Measurements from ENCODE around the gene REEP3. TPM values are rescaled to one million over a fixed set of nuclear protein-coding genes. Genes with fewer than 3 reads are reported as not detected.

The REEP3 gene
- total RNA-seq, 1 donor from 2014 or later: 9.7 TPM

DNA sequence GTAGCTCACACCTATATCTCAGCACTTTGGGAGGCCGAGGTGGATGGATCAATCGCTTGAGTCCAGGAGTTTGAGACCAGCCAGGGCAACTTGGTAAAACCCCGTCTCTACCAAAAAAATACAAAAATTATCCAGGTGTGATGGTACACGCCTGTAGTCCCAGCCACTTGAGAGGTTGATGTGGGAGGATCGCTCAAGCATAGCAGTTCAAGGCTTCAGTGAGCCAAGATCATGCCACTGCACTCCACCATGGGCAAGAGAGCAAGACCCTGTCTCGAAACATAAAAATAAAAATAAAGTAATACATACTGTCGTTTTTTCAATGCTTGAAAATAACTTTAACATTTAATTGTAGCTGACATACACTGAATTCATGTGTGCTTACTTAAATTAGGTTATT, 57.3 kb downstream of the REEP3 start:
- DNase-seq (no peak), ATAC-seq (ENCODE audit: low read depth) (no peak)
- Mint-ChIP-seq H3K9me3 (no peaks in the 10 kb centered on the region), H3K4me3 (no peak overlapping the region), H3K4me1 (peaks cover 2% of the 10 kb centered on the region), H3K36me3 (ENCODE audit: low read depth) (peaks cover 10% of the 10 kb centered on the region), H3K27ac (no peak overlapping the region), H3K27me3 (no peaks in the 10 kb centered on the region)
- TF ChIP-seq, protein P1, sequence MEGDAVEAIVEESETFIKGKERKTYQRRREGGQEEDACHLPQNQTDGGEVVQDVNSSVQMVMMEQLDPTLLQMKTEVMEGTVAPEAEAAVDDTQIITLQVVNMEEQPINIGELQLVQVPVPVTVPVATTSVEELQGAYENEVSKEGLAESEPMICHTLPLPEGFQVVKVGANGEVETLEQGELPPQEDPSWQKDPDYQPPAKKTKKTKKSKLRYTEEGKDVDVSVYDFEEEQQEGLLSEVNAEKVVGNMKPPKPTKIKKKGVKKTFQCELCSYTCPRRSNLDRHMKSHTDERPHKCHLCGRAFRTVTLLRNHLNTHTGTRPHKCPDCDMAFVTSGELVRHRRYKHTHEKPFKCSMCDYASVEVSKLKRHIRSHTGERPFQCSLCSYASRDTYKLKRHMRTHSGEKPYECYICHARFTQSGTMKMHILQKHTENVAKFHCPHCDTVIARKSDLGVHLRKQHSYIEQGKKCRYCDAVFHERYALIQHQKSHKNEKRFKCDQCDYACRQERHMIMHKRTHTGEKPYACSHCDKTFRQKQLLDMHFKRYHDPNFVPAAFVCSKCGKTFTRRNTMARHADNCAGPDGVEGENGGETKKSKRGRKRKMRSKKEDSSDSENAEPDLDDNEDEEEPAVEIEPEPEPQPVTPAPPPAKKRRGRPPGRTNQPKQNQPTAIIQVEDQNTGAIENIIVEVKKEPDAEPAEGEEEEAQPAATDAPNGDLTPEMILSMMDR (IDR thresholded peaks at IDR 0.05): no peak
- CTCF ChIA-PET: no interaction called here
- POLR2A ChIA-PET: no interaction called here
- intact Hi-C loops (cut with micrococcal nuclease): no loop called here

GRCh38 chr10:63579371-63580014, 58.3 kb downstream of the REEP3 start:
- Mint-ChIP-seq H3K27me3 (no peaks in the 10 kb centered on the region), H3K4me3 (no peak overlapping the region), H3K9me3 (no peaks in the 10 kb centered on the region), H3K27ac (no peak overlapping the region), H3K4me1 (peaks cover 2% of the 10 kb centered on the region), H3K36me3 (ENCODE audit: low read depth) (peaks cover 10% of the 10 kb centered on the region)
- intact Hi-C loops (cut with micrococcal nuclease): no loop called here
- DNase-seq: no peak
- CTCF ChIA-PET: no interaction called here
- TF ChIP-seq, protein P1 (IDR thresholded peaks at IDR 0.05): no peak
- no peak for ATAC-seq (ENCODE audit: low read depth)
- POLR2A ChIA-PET: interaction anchor here (0.6 kb wide), 1 partner anchor 94 kb away, joined by 4 read pairs; no protein-coding TSS in a partner anchor

GRCh38 chr10:63582690-63583089, 61.5 kb downstream of the REEP3 start:
- H3K9me3 Mint-ChIP-seq: no peaks in the 10 kb centered on the region
- H3K4me1 Mint-ChIP-seq: peaks cover 2% of the 10 kb centered on the region
- TF ChIP-seq, protein P1 (IDR thresholded peaks at IDR 0.05): no peak
- ChIA-PET POLR2A (no interaction called here), CTCF (no interaction called here)
- H3K27me3 Mint-ChIP-seq: no peaks in the 10 kb centered on the region
- intact Hi-C loops (cut with micrococcal nuclease): no loop called here
- no peak overlapping the region for H3K27ac Mint-ChIP-seq
- H3K36me3 Mint-ChIP-seq (ENCODE audit: low read depth): peaks cover 4% of the 10 kb centered on the region
- no peak overlapping the region for H3K4me3 Mint-ChIP-seq
- ATAC-seq (ENCODE audit: low read depth) (no peak), DNase-seq (no peak)

- POLR2A ChIA-PET: no interaction called here
- TF ChIP-seq, protein P1 (IDR thresholded peaks at IDR 0.05): no peak
- DNase-seq: no peak
- CTCF ChIA-PET: no interaction called here
- no peak for ATAC-seq (ENCODE audit: low read depth)
- Mint-ChIP-seq H3K4me3 (no peak overlapping the region), H3K36me3 (ENCODE audit: low read depth) (peaks cover 4% of the 10 kb centered on the region), H3K4me1 (peaks cover 2% of the 10 kb centered on the region), H3K27ac (no peak overlapping the region), H3K27me3 (no peaks in the 10 kb centered on the region), H3K9me3 (no peaks in the 10 kb centered on the region)
- intact Hi-C loops (cut with micrococcal nuclease): no loop called here
These were observed 62.2 kb downstream of the REEP3 start for GRCh38 chr10:63583397-63583796.

GRCh38 chr10:63583909-63584724, 62.9 kb downstream of the REEP3 start:
- DNase-seq (no peak), ATAC-seq (ENCODE audit: low read depth) (no peak)
- CTCF ChIA-PET: no interaction called here
- Mint-ChIP-seq H3K27me3 (no peaks in the 10 kb centered on the region), H3K4me1 (no peaks in the 10 kb centered on the region), H3K4me3 (no peak overlapping the region), H3K27ac (no peak overlapping the region), H3K36me3 (ENCODE audit: low read depth) (peaks cover 4% of the 10 kb centered on the region), H3K9me3 (no peaks in the 10 kb centered on the region)
- TF ChIP-seq, protein P1 (IDR thresholded peaks at IDR 0.05): no peak
- POLR2A ChIA-PET: interaction anchor here (0.7 kb wide), 1 partner anchor 9 kb away, joined by 8 read pairs; no protein-coding TSS in a partner anchor
- intact Hi-C loops (cut with micrococcal nuclease): loop anchor here (2.0 kb wide), 1 partner anchor 13 kb away; no protein-coding TSS in a partner anchor

Data from activated B cell treated with CpG ODN at 0.5 μM for 24 hours (primary cell).